EH (cell line): ENCODE data around the gene SLC9A5.
A peak's percentile ranks its signal among the peaks of the same experiment; 100 is the strongest.

ENCODE experiments used
- DNase-seq: peaks from one replicate; pipeline ENCODE4 v3.0.0-alpha.2; 2015; ENCODE audit warnings: low read depth

The SLC9A5 gene

GRCh38 chr16:67281536-67282446 lies 33.0 kb downstream of the SLC9A5 start:
- DNase-seq = no peak

GRCh38 chr16:67282447-67282805 lies 33.6 kb downstream of the SLC9A5 start:
- DNase-seq = no peak

- peak; percentile 59 for DNase-seq
Observed at GRCh38 chr16:67283039-67283825, 34.5 kb downstream of the SLC9A5 start.

GRCh38 chr16:67283826-67284555 lies 35.2 kb downstream of the SLC9A5 start:
- no peak for DNase-seq

GRCh38 chr16:67284699-67285646 lies 36.2 kb downstream of the SLC9A5 start:
- peak; percentile 44 for DNase-seq

- peak; percentile 42 for DNase-seq
Observed at GRCh38 chr16:67286441-67287235, 37.9 kb downstream of the SLC9A5 start.

GRCh38 chr16:67287960-67288359 lies 39.2 kb downstream of the SLC9A5 start:
- no peak for DNase-seq

- no peak for DNase-seq
Observed at GRCh38 chr16:67291461-67291860, 42.7 kb downstream of the SLC9A5 start.

- DNase-seq = no peak
Observed at GRCh38 chr16:67294171-67294757, 45.5 kb downstream of the SLC9A5 start.

GRCh38 chr16:67294938-67295361 lies 46.2 kb downstream of the SLC9A5 start:
- DNase-seq = peak; percentile 71

GRCh38 chr16:67296420-67296819 lies 47.6 kb downstream of the SLC9A5 start:
- peak; percentile 93 for DNase-seq

GRCh38 chr16:67298277-67298676 lies 49.5 kb downstream of the SLC9A5 start:
- DNase-seq = no peak

GRCh38 chr16:67299269-67299668 lies 50.5 kb downstream of the SLC9A5 start:
- DNase-seq = no peak

GRCh38 chr16:67301080-67301782 lies 52.5 kb downstream of the SLC9A5 start:
- DNase-seq = no peak

GRCh38 chr16:67302076-67302475 lies 53.3 kb downstream of the SLC9A5 start:
- DNase-seq = no peak

GRCh38 chr16:67302970-67303369 lies 54.2 kb downstream of the SLC9A5 start:
- DNase-seq = no peak

GRCh38 chr16:67304020-67304419 lies 55.2 kb downstream of the SLC9A5 start:
- peak; percentile 71 for DNase-seq

GRCh38 chr16:67305216-67306071 lies 56.7 kb downstream of the SLC9A5 start:
- DNase-seq = no peak
